ENCODE measurements around the gene CFAP299.

Gene CFAP299

DNA sequence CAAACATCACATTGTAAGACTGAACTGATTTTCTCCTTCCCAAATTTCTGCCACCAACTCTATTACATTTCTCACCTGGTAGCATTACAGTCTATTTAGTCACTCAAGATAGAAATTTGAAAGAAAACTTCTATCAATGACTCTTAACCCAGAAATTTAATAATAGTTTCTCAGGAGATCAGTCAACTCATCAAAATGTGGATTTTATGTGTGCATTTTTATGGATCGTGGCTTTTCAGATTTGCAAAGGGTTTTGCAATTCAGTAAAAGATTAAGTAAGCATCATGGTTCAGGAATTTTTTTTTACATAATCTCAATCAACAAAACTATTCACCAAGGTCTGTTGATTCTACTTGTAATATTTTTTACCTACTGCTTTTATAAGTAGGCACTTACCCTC, 111.1 kb downstream of the CFAP299 start:
- no peaks in the 10 kb centered on the region for H3K36me3 ChIP-seq (ENCODE audit: low read length)
- H3K27ac ChIP-seq (ENCODE audit: low read depth, low read length), result no peak overlapping the region
- no peaks in the 10 kb centered on the region for H4K20me1 ChIP-seq (ENCODE audit: low read depth, low read length)
- H3K79me2 ChIP-seq (ENCODE audit: insufficient read depth, low read length), result no peaks in the 10 kb centered on the region
- TF ChIP-seq, protein P1, sequence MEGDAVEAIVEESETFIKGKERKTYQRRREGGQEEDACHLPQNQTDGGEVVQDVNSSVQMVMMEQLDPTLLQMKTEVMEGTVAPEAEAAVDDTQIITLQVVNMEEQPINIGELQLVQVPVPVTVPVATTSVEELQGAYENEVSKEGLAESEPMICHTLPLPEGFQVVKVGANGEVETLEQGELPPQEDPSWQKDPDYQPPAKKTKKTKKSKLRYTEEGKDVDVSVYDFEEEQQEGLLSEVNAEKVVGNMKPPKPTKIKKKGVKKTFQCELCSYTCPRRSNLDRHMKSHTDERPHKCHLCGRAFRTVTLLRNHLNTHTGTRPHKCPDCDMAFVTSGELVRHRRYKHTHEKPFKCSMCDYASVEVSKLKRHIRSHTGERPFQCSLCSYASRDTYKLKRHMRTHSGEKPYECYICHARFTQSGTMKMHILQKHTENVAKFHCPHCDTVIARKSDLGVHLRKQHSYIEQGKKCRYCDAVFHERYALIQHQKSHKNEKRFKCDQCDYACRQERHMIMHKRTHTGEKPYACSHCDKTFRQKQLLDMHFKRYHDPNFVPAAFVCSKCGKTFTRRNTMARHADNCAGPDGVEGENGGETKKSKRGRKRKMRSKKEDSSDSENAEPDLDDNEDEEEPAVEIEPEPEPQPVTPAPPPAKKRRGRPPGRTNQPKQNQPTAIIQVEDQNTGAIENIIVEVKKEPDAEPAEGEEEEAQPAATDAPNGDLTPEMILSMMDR (IDR thresholded peaks at IDR 0.05; ENCODE audit: insufficient read depth, low read length, poor library complexity, severe bottlenecking), result no peak
- no peak for TF ChIP-seq EZH2phosphoT487 (conservative IDR thresholded peaks at IDR 0.05; ENCODE audit: low read length)
- no peaks in the 10 kb centered on the region for H3K9me3 ChIP-seq (ENCODE audit: insufficient read depth, low read length)
- no peak overlapping the region for H2AFZ ChIP-seq (ENCODE audit: low read depth, low read length, severe bottlenecking)
- H3K27me3 ChIP-seq (ENCODE audit: low read length), result no peaks in the 10 kb centered on the region
- no peaks in the 10 kb centered on the region for H3K9me2 ChIP-seq (replicated peaks; ENCODE audit: insufficient read depth, low read length)
- H3K4me3 ChIP-seq (ENCODE audit: insufficient read depth, low read length, poor library complexity, severe bottlenecking), result no peak overlapping the region
- no peak overlapping the region for H3K9ac ChIP-seq (ENCODE audit: low read length)
- no peak overlapping the region for H3K4me2 ChIP-seq (ENCODE audit: low read depth, low read length, poor library complexity, severe bottlenecking)
- H3F3A ChIP-seq (ENCODE audit: insufficient read depth), result no peaks in the 10 kb centered on the region

DNA sequence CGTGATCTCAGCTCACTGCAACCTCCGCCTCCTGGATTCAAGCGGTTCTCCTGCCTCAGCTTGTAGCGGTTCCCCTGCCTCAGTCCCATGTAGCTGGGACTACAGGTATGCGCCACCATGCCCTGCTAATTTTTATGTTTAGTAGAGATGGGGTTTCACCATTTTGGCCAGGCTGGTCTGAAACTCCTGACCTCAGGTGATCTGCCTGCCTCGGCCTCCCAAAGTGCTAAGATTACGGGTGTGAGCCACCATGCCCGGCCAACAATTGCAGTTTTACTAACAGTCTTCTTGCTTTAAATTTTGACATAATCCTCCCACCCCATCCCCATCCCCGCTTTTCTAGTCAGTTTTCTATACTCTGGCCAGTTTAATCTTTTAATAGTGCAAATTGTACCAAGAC, 112.0 kb downstream of the CFAP299 start:
- Histone ChIP-seq H3K9me2 (replicated peaks; ENCODE audit: insufficient read depth, low read length) (no peaks in the 10 kb centered on the region), H3K36me3 (ENCODE audit: low read length) (no peaks in the 10 kb centered on the region)

DNA sequence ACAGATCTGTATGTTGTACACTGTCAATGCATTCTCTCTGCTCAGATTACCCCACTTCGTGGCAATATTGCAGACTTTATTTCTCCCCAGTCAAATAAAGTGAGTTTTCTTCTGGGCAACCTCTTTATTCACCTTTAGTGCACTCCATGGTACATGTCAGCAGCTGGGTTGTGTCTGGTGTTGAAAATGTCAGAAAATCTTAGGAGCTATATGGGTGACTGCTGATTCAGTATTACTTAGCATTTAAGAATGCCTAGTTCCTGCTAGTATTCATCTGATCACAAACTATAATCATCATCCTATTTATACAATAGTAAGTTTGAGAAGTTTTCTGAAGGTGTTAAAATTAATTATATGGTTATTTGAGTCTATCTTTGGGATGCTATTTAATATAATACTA, 112.5 kb downstream of the CFAP299 start:
- Histone ChIP-seq H3K27me3 (ENCODE audit: low read length) (no peaks in the 10 kb centered on the region), H4K20me1 (ENCODE audit: low read depth, low read length) (no peaks in the 10 kb centered on the region), H3K4me3 (ENCODE audit: insufficient read depth, low read length, poor library complexity, severe bottlenecking) (no peak overlapping the region), H3F3A (ENCODE audit: insufficient read depth) (no peaks in the 10 kb centered on the region), H3K36me3 (ENCODE audit: low read length) (no peaks in the 10 kb centered on the region), H3K9me3 (ENCODE audit: insufficient read depth, low read length) (no peaks in the 10 kb centered on the region), H3K4me2 (ENCODE audit: low read depth, low read length, poor library complexity, severe bottlenecking) (no peak overlapping the region), H3K9me2 (replicated peaks; ENCODE audit: insufficient read depth, low read length) (no peaks in the 10 kb centered on the region), H3K9ac (ENCODE audit: low read length) (no peak overlapping the region), H3K79me2 (ENCODE audit: insufficient read depth, low read length) (no peaks in the 10 kb centered on the region), H2AFZ (ENCODE audit: low read depth, low read length, severe bottlenecking) (no peak overlapping the region), H3K27ac (ENCODE audit: low read depth, low read length) (no peak overlapping the region)
- no peak for TF ChIP-seq EZH2phosphoT487 (conservative IDR thresholded peaks at IDR 0.05; ENCODE audit: low read length)
- TF ChIP-seq, protein P1 (IDR thresholded peaks at IDR 0.05; ENCODE audit: insufficient read depth, low read length, poor library complexity, severe bottlenecking), result no peak

More for the DNA sequence above, 112.0 kb downstream of the CFAP299 start:
- no peak overlapping the region for H3K4me3 ChIP-seq (ENCODE audit: insufficient read depth, low read length, poor library complexity, severe bottlenecking)
- no peak for TF ChIP-seq EZH2phosphoT487 (conservative IDR thresholded peaks at IDR 0.05; ENCODE audit: low read length)
- TF ChIP-seq, protein P1 (IDR thresholded peaks at IDR 0.05; ENCODE audit: insufficient read depth, low read length, poor library complexity, severe bottlenecking), result no peak
- no peak overlapping the region for H3K27ac ChIP-seq (ENCODE audit: low read depth, low read length)
- no peaks in the 10 kb centered on the region for H4K20me1 ChIP-seq (ENCODE audit: low read depth, low read length)
- no peaks in the 10 kb centered on the region for H3K27me3 ChIP-seq (ENCODE audit: low read length)
- H3F3A ChIP-seq (ENCODE audit: insufficient read depth), result no peaks in the 10 kb centered on the region
- no peak overlapping the region for H3K9ac ChIP-seq (ENCODE audit: low read length)
- no peaks in the 10 kb centered on the region for H3K79me2 ChIP-seq (ENCODE audit: insufficient read depth, low read length)
- H2AFZ ChIP-seq (ENCODE audit: low read depth, low read length, severe bottlenecking), result no peak overlapping the region
- no peak overlapping the region for H3K4me2 ChIP-seq (ENCODE audit: low read depth, low read length, poor library complexity, severe bottlenecking)
- H3K9me3 ChIP-seq (ENCODE audit: insufficient read depth, low read length), result no peaks in the 10 kb centered on the region
